ENCODE data around the gene ZNF280B. TPM values are rescaled to one million over a fixed set of nuclear protein-coding genes. Genes with fewer than 3 reads are reported as not detected.

Gene ZNF280B
- total RNA-seq, 1 experiment from 2014 or later = 8.2 TPM

DNA sequence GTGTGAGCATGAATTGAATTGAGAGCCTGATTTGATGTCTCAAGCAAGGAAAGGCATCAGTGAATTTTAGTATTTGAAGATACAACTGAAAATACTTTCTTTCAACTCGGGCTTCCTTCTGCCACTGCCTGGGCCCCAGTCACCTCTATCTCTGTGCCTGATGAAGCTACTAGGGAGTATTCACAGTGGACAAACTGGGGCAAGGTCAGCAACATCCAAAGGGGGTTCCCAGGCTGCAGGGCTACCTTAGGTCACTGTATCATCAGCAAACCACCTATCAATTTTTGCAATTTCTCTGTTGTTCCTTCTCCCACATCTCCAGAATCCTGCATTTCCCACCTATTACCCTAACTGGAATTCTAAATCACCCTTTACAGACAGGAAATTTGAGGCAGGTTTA is 40.4 kb upstream of the ZNF280B start:
- no peak for DNase-seq
- Histone ChIP-seq H3K4me1 (ENCODE audit: insufficient read depth, low read length) (no peaks in the 10 kb centered on the region), H2BK120ac (ENCODE audit: low read depth, low read length, poor library complexity, severe bottlenecking) (no peak overlapping the region), H4K8ac (replicated peaks; ENCODE audit: insufficient read length, low read depth, low read length) (no peak overlapping the region), H3K18ac (ENCODE audit: insufficient read length, low read depth, low read length) (no peak overlapping the region), H3K9me3 (ENCODE audit: control insufficient read depth, low read depth, low read length) (no peaks in the 10 kb centered on the region), H2BK5ac (ENCODE audit: insufficient read length, low read length) (no peak overlapping the region), H3K14ac (ENCODE audit: insufficient read depth, low read length) (no peak overlapping the region), H2AFZ (ENCODE audit: low read length) (no peak overlapping the region), H3K79me2 (ENCODE audit: insufficient read depth, low read length) (no peaks in the 10 kb centered on the region), H3K9ac (ENCODE audit: extremely low read depth, insufficient read length, low read length) (no peak overlapping the region), H3T11ph (ENCODE audit: low read length) (no peak overlapping the region), H3K23ac (ENCODE audit: insufficient read length, low read depth, low read length) (no peak overlapping the region), H3K56ac (ENCODE audit: insufficient read length, low read depth, low read length) (no peak overlapping the region), H2AK5ac (ENCODE audit: insufficient read length, low read length) (no peak overlapping the region), H2BK12ac (ENCODE audit: insufficient read length, low read depth, low read length) (no peak overlapping the region), H2BK15ac (ENCODE audit: low read depth, low read length) (no peak overlapping the region), H3K79me1 (ENCODE audit: insufficient read depth, low read depth, low read length, poor library complexity, severe bottlenecking) (no peaks in the 10 kb centered on the region), H4K5ac (ENCODE audit: insufficient read length, low read depth, low read length) (no peak overlapping the region), H3K27me3 (ENCODE audit: insufficient read depth, low read length) (peaks cover 38% of the 10 kb centered on the region; the same call in 1 of the 2 replicates), H3K4ac (ENCODE audit: low read depth, low read length) (no peak overlapping the region), H3K23me2 (ENCODE audit: insufficient read length, low read depth, low read length, poor library complexity, severe bottlenecking) (no peaks in the 10 kb centered on the region), H3K4me2 (ENCODE audit: insufficient read depth, insufficient read length, low read length) (no peak overlapping the region), H3K27ac (ENCODE audit: insufficient read length, low read depth, low read length) (no peak overlapping the region), H2BK20ac (ENCODE audit: low read depth, low read length, poor library complexity, severe bottlenecking) (no peak overlapping the region), H4K20me1 (ENCODE audit: control insufficient read depth, insufficient read depth, insufficient read length) (no peaks in the 10 kb centered on the region), H4K91ac (ENCODE audit: insufficient read length, low read depth, low read length) (no peak overlapping the region)
- Mint-ChIP-seq H3K27ac (no peak overlapping the region), H3K9me3 (no peaks in the 10 kb centered on the region), H3K27me3 (ENCODE audit: low read depth) (peaks cover 97% of the 10 kb centered on the region), H3K4me3 (no peak overlapping the region), H3K4me1 (no peaks in the 10 kb centered on the region), H3K36me3 (ENCODE audit: insufficient read depth in 1 of 3, low read depth in 3 of 3) (no peaks in the 10 kb centered on the region)
- TF ChIP-seq, protein P1, sequence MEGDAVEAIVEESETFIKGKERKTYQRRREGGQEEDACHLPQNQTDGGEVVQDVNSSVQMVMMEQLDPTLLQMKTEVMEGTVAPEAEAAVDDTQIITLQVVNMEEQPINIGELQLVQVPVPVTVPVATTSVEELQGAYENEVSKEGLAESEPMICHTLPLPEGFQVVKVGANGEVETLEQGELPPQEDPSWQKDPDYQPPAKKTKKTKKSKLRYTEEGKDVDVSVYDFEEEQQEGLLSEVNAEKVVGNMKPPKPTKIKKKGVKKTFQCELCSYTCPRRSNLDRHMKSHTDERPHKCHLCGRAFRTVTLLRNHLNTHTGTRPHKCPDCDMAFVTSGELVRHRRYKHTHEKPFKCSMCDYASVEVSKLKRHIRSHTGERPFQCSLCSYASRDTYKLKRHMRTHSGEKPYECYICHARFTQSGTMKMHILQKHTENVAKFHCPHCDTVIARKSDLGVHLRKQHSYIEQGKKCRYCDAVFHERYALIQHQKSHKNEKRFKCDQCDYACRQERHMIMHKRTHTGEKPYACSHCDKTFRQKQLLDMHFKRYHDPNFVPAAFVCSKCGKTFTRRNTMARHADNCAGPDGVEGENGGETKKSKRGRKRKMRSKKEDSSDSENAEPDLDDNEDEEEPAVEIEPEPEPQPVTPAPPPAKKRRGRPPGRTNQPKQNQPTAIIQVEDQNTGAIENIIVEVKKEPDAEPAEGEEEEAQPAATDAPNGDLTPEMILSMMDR (conservative IDR thresholded peaks at IDR 0.05) = no peak
- WGBS (ENCODE audit: extremely low coverage, insufficient read length, low lambda C conversion rate) = no CpG with 5 or more reads among the region's 1 CpG
